BJ (cell line): ENCODE data around the gene THEM4. TPM values are rescaled to one million over a fixed set of nuclear protein-coding genes. Genes with fewer than 3 reads are reported as not detected.

Experiments used
- CTCF ChIA-PET: fragments of 350-600 bp; formaldehyde crosslinking; extraction: SDS; loops from one replicate; lab custom pipeline; 2021; ENCODE audit warnings: antibody characterized with exemption, inconsistent platforms; lab: Yijun Ruan, JAX
- POLR2A ChIA-PET: fragments of 300-600 bp; sonication (Branson Sonifier 250); formaldehyde crosslinking; extraction: SDS; loops from one replicate; lab custom pipeline; 2021; ENCODE audit warnings: antibody characterized with exemption; lab: Charles Lee
- DNase-seq: peaks from one replicate; pipeline ENCODE4 v3.0.0-alpha.2; 2011; ENCODE audit warnings: low read depth
- H3K27me3 ChIP-seq: 2 replicates; pipeline ENCODE4 v1.6.0; 2011; ENCODE audit warnings: low read length; ENCODE audit not compliant: control insufficient read depth, insufficient read depth
- H3K36me3 ChIP-seq: 2 replicates; pipeline ENCODE4 v1.5.1; 2011; ENCODE audit warnings: low read length; ENCODE audit not compliant: control insufficient read depth, insufficient read depth
- H3K4me3 ChIP-seq: 2 replicates; pipeline ENCODE4 v1.5.1; 2011; ENCODE audit warnings: low read depth, mild to moderate bottlenecking, control low read depth, low read length
- polyA plus RNA-seq: library from polyadenylated mRNA; depleted of rRNA; stranded (reverse); fragments of >200 nt; gene quantifications from 2 replicates; pipeline ENCODE4 v1.2.3, GENCODE V29; 2011
- TF ChIP-seq, protein P1 (sequence below): IDR thresholded peaks from 2 replicates; pipeline ENCODE4 v1.5.1; 2011; ENCODE audit warnings: low read depth, mild to moderate bottlenecking, control low read depth, inconsistent platforms, low read length, moderate library complexity; ENCODE audit not compliant: insufficient read depth

Gene THEM4
- polyA plus RNA-seq, 1 experiment, result 11.7 TPM

DNA sequence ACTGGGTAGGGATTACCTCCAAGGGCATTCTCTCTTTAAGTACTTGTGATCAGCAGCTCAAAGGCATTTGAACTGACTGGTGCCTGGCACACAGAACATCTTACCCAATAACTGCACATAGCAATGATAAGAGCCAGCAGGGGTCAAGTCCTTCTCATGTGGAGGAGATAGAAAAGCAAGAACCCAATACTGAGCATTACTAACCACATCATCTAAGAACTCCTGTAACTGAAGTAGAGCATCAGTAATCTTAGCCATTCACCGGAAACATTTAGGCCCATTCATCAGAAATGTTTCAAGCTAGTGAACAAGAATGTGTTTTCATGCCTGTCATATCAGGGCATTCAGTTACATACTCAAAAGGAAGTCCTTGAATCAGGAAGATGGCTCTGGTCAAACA is 33.6 kb upstream of the THEM4 start:
- no peaks in the 10 kb centered on the region for H3K36me3 ChIP-seq
- H3K4me3 ChIP-seq, result no peak overlapping the region
- DNase-seq, result no peak
- POLR2A ChIA-PET, result no interaction called here
- TF ChIP-seq, protein P1, sequence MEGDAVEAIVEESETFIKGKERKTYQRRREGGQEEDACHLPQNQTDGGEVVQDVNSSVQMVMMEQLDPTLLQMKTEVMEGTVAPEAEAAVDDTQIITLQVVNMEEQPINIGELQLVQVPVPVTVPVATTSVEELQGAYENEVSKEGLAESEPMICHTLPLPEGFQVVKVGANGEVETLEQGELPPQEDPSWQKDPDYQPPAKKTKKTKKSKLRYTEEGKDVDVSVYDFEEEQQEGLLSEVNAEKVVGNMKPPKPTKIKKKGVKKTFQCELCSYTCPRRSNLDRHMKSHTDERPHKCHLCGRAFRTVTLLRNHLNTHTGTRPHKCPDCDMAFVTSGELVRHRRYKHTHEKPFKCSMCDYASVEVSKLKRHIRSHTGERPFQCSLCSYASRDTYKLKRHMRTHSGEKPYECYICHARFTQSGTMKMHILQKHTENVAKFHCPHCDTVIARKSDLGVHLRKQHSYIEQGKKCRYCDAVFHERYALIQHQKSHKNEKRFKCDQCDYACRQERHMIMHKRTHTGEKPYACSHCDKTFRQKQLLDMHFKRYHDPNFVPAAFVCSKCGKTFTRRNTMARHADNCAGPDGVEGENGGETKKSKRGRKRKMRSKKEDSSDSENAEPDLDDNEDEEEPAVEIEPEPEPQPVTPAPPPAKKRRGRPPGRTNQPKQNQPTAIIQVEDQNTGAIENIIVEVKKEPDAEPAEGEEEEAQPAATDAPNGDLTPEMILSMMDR, result no peak
- no peaks in the 10 kb centered on the region for H3K27me3 ChIP-seq
- CTCF ChIA-PET, result no interaction called here

GRCh38 chr1:151940541-151940940 is 31.2 kb upstream of the THEM4 start:
- ChIA-PET POLR2A (no interaction called here), CTCF (interaction anchor here (1.1 to 1.8 kb wide), 4 partner anchors 28 to 73 kb away, joined by 7 to 10 read pairs (median 8); no protein-coding TSS in a partner anchor)
- TF ChIP-seq, protein P1, result no peak
- H3K36me3 ChIP-seq, result no peaks in the 10 kb centered on the region
- no peak for DNase-seq
- no peaks in the 10 kb centered on the region for H3K27me3 ChIP-seq
- no peak overlapping the region for H3K4me3 ChIP-seq

DNA sequence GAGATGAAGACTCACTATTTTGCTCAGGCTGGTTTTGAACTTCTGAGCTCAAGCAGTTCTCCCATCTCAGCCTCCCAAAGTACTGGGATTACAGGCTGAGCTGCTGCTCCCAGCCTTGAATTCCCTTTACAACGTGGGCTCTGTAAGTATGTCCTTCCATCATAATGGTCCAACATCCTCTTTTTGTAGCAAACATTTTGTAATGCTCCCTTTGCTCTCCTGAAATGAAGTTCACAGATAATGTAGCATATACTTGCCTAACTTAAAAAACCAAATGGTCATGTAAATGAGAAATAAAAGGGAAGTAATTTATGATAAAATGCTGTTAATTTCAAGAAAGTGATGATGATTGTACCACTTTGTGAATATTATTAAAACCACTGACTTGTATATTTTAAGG is 30.5 kb upstream of the THEM4 start:
- TF ChIP-seq, protein P1, result no peak
- H3K27me3 ChIP-seq, result no peaks in the 10 kb centered on the region
- no peak overlapping the region for H3K4me3 ChIP-seq
- H3K36me3 ChIP-seq, result no peaks in the 10 kb centered on the region
- no peak for DNase-seq
- ChIA-PET POLR2A (no interaction called here), CTCF (interaction anchor here (0.8 to 11.5 kb wide), 3 partner anchors 10 to 59 kb away, joined by 3 to 315 read pairs (median 58); partner anchors contain the start of gene S100A10)

- no peak overlapping the region for H3K4me3 ChIP-seq
- CTCF ChIA-PET, result interaction anchor here (0.8 to 11.5 kb wide), 4 partner anchors 9 to 74 kb away, joined by 3 to 315 read pairs (median 30); partner anchors contain the start of gene S100A10
- H3K27me3 ChIP-seq, result no peaks in the 10 kb centered on the region
- DNase-seq, result no peak
- POLR2A ChIA-PET, result no interaction called here
- TF ChIP-seq, protein P1, result no peak
- no peaks in the 10 kb centered on the region for H3K36me3 ChIP-seq
Measured at GRCh38 chr1:151939141-151939540, 29.8 kb upstream of the THEM4 start.

GRCh38 chr1:151936653-151937052 is 27.3 kb upstream of the THEM4 start:
- POLR2A ChIA-PET, result no interaction called here
- no peak for DNase-seq
- CTCF ChIA-PET, result interaction anchor here (2.2 to 11.5 kb wide), 6 partner anchors 9 to 77 kb away, joined by 6 to 315 read pairs (median 42); partner anchors contain the start of gene S100A10
- Histone ChIP-seq H3K4me3 (no peak overlapping the region), H3K36me3 (no peaks in the 10 kb centered on the region), H3K27me3 (peaks cover 4% of the 10 kb centered on the region; the same call in 1 of the 2 replicates)
- TF ChIP-seq, protein P1, result no peak
